Fibroblast of villous mesenchyme (primary cell): ENCODE data around the gene SRSF12. TPM values are rescaled to one million over a fixed set of nuclear protein-coding genes. Genes with fewer than 3 reads are reported as not detected.

Experiments used
- DNase-seq: peaks from one replicate; pipeline ENCODE4 v3.0.0-alpha.2; 2010; ENCODE audit warnings: low read depth
- H3K4me3 ChIP-seq: 2 replicates; pipeline ENCODE4 v1.5.1; 2011; ENCODE audit warnings: low read depth, mild to moderate bottlenecking, low read length
- total RNA-seq: library from RNA; depleted of rRNA; stranded (reverse); fragments of >200 nt; gene quantifications from 2 replicates; pipeline ENCODE4 v1.2.3, GENCODE V29; 2012
- TF ChIP-seq, protein P1 (sequence below): IDR thresholded peaks from 2 replicates; pipeline ENCODE4 v1.5.1; 2012; ENCODE audit warnings: low read depth, mild to moderate bottlenecking, low read length; ENCODE audit not compliant: insufficient read depth

The SRSF12 gene
- total RNA-seq, 1 donor = 0.86 TPM

DNA sequence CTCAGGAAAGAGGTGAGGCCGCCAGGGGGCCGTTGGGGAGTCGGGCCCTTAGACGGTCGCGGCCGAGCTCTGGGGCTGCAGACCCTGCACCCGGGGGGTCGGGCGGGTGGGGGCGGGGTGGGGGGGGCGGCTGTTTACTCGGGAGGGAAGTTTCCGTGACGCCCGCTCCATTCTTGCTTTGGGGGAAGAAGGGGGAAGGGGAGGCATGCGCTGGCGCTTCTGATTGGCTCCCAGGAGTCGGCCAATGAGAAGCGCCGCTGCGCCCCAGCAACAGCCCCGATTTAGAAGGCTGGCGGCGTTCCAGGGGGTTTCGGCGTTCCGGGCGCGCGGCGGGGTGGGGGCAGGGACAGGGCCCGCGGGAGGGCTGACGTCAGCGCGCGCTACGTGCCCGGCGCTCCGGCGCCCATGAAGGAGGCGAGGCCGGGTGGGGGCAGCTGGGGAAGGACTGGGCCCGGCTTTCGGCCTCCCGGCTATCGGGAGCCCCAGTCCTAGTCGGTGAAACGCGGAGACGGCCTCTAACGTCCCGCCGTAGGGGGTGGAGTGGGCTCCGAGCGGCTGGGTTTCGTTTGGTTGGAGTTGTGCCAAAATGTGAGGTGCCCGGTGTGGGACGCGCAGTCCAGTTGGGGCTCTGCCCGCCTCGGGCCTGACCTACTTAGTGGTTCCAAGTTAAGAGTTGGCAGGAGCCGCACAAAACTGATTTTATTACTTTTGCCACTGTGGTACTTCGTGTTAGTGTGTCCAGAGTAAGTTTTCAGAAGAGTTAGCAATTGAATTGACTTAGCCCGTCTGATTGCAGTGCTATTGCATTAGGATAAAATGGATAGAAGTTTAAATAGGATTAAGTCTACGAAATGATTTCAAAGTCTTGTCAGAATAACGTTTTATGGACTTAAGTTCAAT lies 36.2 kb downstream of the SRSF12 start:
- TF ChIP-seq, protein P1, sequence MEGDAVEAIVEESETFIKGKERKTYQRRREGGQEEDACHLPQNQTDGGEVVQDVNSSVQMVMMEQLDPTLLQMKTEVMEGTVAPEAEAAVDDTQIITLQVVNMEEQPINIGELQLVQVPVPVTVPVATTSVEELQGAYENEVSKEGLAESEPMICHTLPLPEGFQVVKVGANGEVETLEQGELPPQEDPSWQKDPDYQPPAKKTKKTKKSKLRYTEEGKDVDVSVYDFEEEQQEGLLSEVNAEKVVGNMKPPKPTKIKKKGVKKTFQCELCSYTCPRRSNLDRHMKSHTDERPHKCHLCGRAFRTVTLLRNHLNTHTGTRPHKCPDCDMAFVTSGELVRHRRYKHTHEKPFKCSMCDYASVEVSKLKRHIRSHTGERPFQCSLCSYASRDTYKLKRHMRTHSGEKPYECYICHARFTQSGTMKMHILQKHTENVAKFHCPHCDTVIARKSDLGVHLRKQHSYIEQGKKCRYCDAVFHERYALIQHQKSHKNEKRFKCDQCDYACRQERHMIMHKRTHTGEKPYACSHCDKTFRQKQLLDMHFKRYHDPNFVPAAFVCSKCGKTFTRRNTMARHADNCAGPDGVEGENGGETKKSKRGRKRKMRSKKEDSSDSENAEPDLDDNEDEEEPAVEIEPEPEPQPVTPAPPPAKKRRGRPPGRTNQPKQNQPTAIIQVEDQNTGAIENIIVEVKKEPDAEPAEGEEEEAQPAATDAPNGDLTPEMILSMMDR = no peak
- H3K4me3 ChIP-seq = peak overlapping the region; percentile 99
- peak; percentile 98 for DNase-seq

DNA sequence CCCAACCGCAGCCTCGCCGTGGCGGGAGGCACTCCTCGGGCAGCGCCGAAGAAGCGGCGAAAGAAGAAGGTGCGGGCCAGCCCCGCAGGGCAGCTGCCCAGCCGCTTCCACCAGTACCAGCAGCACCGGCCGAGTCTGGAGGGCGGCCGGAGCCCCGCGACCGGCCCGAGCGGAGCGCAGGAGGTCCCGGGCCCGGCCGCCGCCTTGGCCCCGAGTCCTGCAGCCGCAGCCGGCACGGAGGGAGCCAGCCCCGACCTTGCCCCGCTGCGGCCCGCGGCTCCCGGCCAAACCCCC lies 36.8 kb downstream of the SRSF12 start:
- H3K4me3 ChIP-seq = peak overlapping the region; percentile 99
- TF ChIP-seq, protein P1 = no peak
- DNase-seq = no peak

DNA sequence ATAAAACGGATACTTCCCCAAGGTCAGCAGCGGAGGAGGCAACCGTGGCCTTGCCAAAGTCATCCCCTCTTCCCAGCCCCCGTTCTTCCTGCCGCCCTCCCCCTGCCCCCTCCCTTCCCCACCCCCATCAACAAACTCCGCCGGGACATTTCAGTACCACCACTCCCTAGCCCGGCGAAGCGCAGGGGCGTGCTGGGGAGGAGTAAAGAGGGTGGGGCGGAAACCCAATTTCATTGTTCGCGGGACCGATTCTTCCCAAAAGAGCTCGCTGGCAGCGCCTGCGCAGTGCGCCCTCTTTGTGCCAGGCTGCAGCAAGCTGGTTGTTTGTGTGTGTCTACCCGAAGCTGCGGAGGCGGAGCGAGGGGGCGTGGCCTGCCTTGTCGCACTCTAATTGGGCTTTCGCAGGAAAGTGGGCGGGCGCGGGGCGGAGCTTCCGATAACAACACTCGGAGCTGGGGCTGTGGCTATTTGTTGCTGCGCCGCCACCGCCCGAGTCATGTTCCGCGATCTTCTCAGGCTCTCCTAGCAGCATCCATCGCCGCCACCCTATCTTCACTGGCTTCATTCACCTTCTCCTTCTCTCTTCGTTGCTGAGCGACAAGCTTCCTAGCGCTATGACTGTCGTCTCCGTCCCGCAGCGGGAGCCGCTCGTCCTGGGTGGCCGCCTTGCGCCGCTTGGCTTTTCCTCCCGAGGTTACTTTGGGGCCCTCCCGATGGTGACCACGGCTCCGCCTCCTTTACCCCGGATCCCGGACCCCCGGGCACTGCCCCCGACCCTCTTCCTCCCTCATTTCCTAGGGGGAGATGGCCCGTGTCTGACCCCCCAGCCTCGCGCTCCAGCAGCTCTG lies 37.4 kb downstream of the SRSF12 start, which contains the start of gene PNRC1:
Gene PNRC1 (plus strand): TSS at position 471 of the 848 bp plus-strand sequence. CDS start 144 bp downstream, at position 615.
- peak within 1 kb of the TSS; percentile 99 for H3K4me3 ChIP-seq
- peak; percentile 99 for DNase-seq
- TF ChIP-seq, protein P1 = no peak

DNA sequence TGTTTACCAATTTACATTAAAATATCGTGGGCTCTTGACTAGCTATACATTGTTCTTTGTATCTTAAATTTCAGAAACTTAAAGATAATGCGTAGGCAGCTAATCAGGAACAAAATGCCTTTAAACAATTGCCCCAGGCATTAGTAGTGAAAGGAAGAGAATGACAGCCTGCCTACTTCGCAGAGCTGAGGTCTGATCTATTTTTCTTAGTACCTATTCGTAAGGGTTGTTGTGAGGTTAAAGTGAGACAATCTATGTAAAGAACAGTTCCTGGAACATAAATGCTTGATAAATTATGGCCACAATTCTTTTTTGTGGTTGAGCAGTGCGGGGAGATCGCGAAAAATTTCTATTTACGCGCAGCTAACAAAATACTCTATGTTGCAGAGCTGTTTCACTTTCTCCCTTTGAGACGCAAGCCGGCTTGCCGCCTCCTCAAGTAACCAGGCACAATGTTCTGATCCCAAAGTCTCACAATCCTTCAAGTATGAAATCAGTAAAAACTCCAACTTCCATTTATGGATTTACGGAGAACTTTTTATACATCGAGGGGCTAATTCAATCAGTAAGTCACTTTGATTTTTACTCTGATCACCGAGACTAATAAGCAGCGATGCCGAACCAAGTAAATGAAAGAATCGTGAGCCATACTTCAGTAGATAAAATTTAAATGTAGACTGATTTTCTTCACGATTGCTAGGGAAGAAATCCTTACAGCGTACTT lies 38.2 kb downstream of the SRSF12 start:
- peak overlapping the region; percentile 99 for H3K4me3 ChIP-seq
- TF ChIP-seq, protein P1 = no peak
- DNase-seq = peak; percentile 83

DNA sequence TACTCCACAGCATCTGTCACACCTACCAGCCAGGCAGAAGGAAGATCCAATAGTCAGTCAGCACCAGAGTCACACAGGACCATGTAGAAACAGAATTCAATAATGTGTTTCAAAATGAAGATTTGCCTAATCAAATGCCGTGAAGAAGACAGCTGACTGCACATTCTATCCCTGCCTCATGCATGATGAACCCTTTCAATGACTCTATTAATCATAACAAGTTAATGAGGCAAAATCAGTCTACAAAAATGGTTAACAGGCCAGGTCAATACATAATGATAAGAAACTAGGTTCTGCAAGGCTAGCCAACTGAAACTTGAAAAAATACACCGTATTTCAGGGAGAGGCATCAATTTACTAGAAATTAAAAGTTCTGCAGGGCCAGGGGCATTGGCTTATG lies 44.0 kb downstream of the SRSF12 start:
- TF ChIP-seq, protein P1 = no peak

DNA sequence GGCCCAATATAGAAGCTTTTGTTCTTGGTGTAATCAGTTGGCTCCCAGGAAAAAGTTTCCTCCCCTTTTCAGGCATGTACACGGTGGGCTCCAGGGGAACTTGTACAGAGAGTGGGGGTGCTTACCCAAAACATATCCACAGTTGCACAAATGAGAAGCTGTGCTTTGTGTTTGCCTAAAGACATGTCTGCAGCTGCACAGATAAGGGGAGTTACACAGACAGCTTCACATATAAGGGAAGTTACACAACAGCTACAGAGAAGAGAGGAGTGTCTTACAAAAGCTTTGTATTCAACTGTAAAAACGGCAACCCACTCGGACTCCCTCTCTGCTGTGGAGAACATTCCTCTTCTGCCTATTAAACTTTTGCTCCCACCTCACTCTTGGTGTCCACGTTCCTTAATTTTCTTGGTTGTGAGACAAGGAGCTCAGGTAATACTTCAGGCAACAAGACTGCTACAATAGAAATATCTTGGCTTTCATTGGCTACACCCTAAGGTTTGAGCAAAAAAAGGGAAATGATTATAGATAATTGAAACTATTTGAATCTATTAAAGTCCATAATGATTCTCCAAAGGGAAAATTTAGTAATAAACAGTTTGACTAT lies 44.8 kb downstream of the SRSF12 start:
- DNase-seq = peak; percentile 73
- TF ChIP-seq, protein P1 = no peak
- no peak overlapping the region for H3K4me3 ChIP-seq

More for the DNA sequence above, 44.0 kb downstream of the SRSF12 start:
- no peak overlapping the region for H3K4me3 ChIP-seq
- no peak for DNase-seq
